ENCODE data around the gene NRXN3.

GRCh38 chr14:79196216-79196615, 1026.0 kb downstream of the NRXN3 start:
- TF ChIP-seq CTCF (IDR thresholded peaks at IDR 0.05) (no peak), POLR2A (IDR thresholded peaks at IDR 0.05) (no peak)

Data from body of pancreas (tissue), 4 donors.